ENCODE measurements around the gene A2ML1. TPM values are rescaled to one million over a fixed set of nuclear protein-coding genes. Genes with fewer than 3 reads are reported as not detected.
"Not testable (repeated sequence)": the region's sequence is repeated elsewhere in the genome, so short reads cannot be mapped to it uniquely, and the experiment has no call there.

Gene A2ML1
- not detected for total RNA-seq

- POLR2A ChIA-PET, result no interaction called here
- no peak within 1 kb of the TSS for H3K4me3 Mint-ChIP-seq
- no peaks in the 10 kb centered on the region for H3K4me1 Mint-ChIP-seq
- peaks cover 24% of the 10 kb centered on the region for H3K27me3 Mint-ChIP-seq
- no peak for ATAC-seq (ENCODE audit: low read depth)
- no peak for DNase-seq
- H3K9me3 Mint-ChIP-seq, result peaks cover 2% of the 10 kb centered on the region
- H3K27ac Mint-ChIP-seq, result no peak within 1 kb of the TSS
- no peaks in the 10 kb centered on the region for H3K36me3 Mint-ChIP-seq
Measured at GRCh38 chr12:8822298-8822697, at the start of gene A2ML1. Gene A2ML1 (plus strand): TSS chr12:8822621. CDS start chr12:8822652, 31 bp downstream.

GRCh38 chr12:8773461-8773860 is 49.0 kb upstream of the A2ML1 start:
- no peak for ATAC-seq (ENCODE audit: low read depth)
- H3K27me3 Mint-ChIP-seq, result no peaks in the 10 kb centered on the region
- DNase-seq, result no peak
- POLR2A ChIA-PET, result no interaction called here
- H3K9me3 Mint-ChIP-seq, result no peaks in the 10 kb centered on the region
- no peak overlapping the region for H3K27ac Mint-ChIP-seq
- H3K4me1 Mint-ChIP-seq, result no peaks in the 10 kb centered on the region
- no peak overlapping the region for H3K4me3 Mint-ChIP-seq
- H3K36me3 Mint-ChIP-seq, result no peaks in the 10 kb centered on the region

- Mint-ChIP-seq H3K36me3 (no peaks in the 10 kb centered on the region), H3K27me3 (no peaks in the 10 kb centered on the region), H3K4me1 (no peaks in the 10 kb centered on the region), H3K27ac (no peak overlapping the region), H3K4me3 (no peak overlapping the region), H3K9me3 (no peaks in the 10 kb centered on the region)
- POLR2A ChIA-PET, result no interaction called here
- no peak for DNase-seq
- no peak for ATAC-seq (ENCODE audit: low read depth)
Measured at GRCh38 chr12:8779281-8779680, 43.1 kb upstream of the A2ML1 start.

GRCh38 chr12:8779862-8780261 is 42.6 kb upstream of the A2ML1 start:
- ATAC-seq (ENCODE audit: low read depth), result no peak
- POLR2A ChIA-PET, result no interaction called here

GRCh38 chr12:8780389-8780788 is 42.0 kb upstream of the A2ML1 start:
- no peaks in the 10 kb centered on the region for H3K9me3 Mint-ChIP-seq
- no peaks in the 10 kb centered on the region for H3K36me3 Mint-ChIP-seq
- H3K4me1 Mint-ChIP-seq, result no peaks in the 10 kb centered on the region
- POLR2A ChIA-PET, result no interaction called here
- no peak for ATAC-seq (ENCODE audit: low read depth)
- H3K4me3 Mint-ChIP-seq, result no peak overlapping the region
- H3K27ac Mint-ChIP-seq, result no peak overlapping the region
- no peak for DNase-seq
- no peaks in the 10 kb centered on the region for H3K27me3 Mint-ChIP-seq

More at GRCh38 chr12:8779862-8780261, 42.6 kb upstream of the A2ML1 start:
- Mint-ChIP-seq H3K27me3 (no peaks in the 10 kb centered on the region), H3K4me3 (no peak overlapping the region), H3K27ac (no peak overlapping the region), H3K9me3 (no peaks in the 10 kb centered on the region), H3K4me1 (no peaks in the 10 kb centered on the region), H3K36me3 (no peaks in the 10 kb centered on the region)
- DNase-seq, result no peak

- H3K36me3 Mint-ChIP-seq, result no peaks in the 10 kb centered on the region
- H3K4me3 Mint-ChIP-seq, result no peak overlapping the region
- POLR2A ChIA-PET, result no interaction called here
- ATAC-seq (ENCODE audit: low read depth) (no peak), DNase-seq (no peak)
- no peak overlapping the region for H3K27ac Mint-ChIP-seq
- H3K9me3 Mint-ChIP-seq, result no peaks in the 10 kb centered on the region
- H3K27me3 Mint-ChIP-seq, result no peaks in the 10 kb centered on the region
- no peaks in the 10 kb centered on the region for H3K4me1 Mint-ChIP-seq
Measured at GRCh38 chr12:8781381-8782127, 40.9 kb upstream of the A2ML1 start.

- Mint-ChIP-seq H3K9me3 (no peaks in the 10 kb centered on the region), H3K4me1 (no peaks in the 10 kb centered on the region), H3K27ac (no peak overlapping the region), H3K27me3 (no peaks in the 10 kb centered on the region), H3K4me3 (no peak overlapping the region), H3K36me3 (no peaks in the 10 kb centered on the region)
- ATAC-seq (ENCODE audit: low read depth), result no peak
- no peak for DNase-seq
- POLR2A ChIA-PET, result no interaction called here
Measured at GRCh38 chr12:8784290-8784888, 38.0 kb upstream of the A2ML1 start.

GRCh38 chr12:8785499-8785898 is 36.9 kb upstream of the A2ML1 start:
- no peaks in the 10 kb centered on the region for H3K36me3 Mint-ChIP-seq
- no peaks in the 10 kb centered on the region for H3K4me1 Mint-ChIP-seq
- H3K9me3 Mint-ChIP-seq, result no peaks in the 10 kb centered on the region
- ATAC-seq (ENCODE audit: low read depth) (no peak), DNase-seq (no peak)
- POLR2A ChIA-PET, result no interaction called here
- H3K4me3 Mint-ChIP-seq, result no peak overlapping the region
- H3K27ac Mint-ChIP-seq, result no peak overlapping the region
- H3K27me3 Mint-ChIP-seq, result no peaks in the 10 kb centered on the region

- H3K4me1 Mint-ChIP-seq; H3K27ac Mint-ChIP-seq; ATAC-seq (ENCODE audit: low read depth); POLR2A ChIA-PET; H3K9me3 Mint-ChIP-seq; DNase-seq; H3K27me3 Mint-ChIP-seq; H3K4me3 Mint-ChIP-seq; H3K36me3 Mint-ChIP-seq: not testable (repeated sequence)
Measured at GRCh38 chr12:8787206-8787605, 35.2 kb upstream of the A2ML1 start.

GRCh38 chr12:8788706-8789105 is 33.7 kb upstream of the A2ML1 start:
- POLR2A ChIA-PET; H3K36me3 Mint-ChIP-seq; H3K4me1 Mint-ChIP-seq; H3K27me3 Mint-ChIP-seq; ATAC-seq (ENCODE audit: low read depth); DNase-seq; H3K9me3 Mint-ChIP-seq: not testable (repeated sequence)
- peak overlapping the region; percentile 70 for H3K4me3 Mint-ChIP-seq
- peak overlapping the region; percentile 48 for H3K27ac Mint-ChIP-seq

- peak overlapping the region; percentile 70 for H3K4me3 Mint-ChIP-seq
- H3K36me3 Mint-ChIP-seq; DNase-seq; H3K27ac Mint-ChIP-seq; H3K4me1 Mint-ChIP-seq; POLR2A ChIA-PET; ATAC-seq (ENCODE audit: low read depth); H3K27me3 Mint-ChIP-seq; H3K9me3 Mint-ChIP-seq: not testable (repeated sequence)
Measured at GRCh38 chr12:8789341-8790013, 32.9 kb upstream of the A2ML1 start.

GRCh38 chr12:8793226-8793625 is 29.2 kb upstream of the A2ML1 start:
- H3K4me3 Mint-ChIP-seq; H3K4me1 Mint-ChIP-seq; POLR2A ChIA-PET; H3K27me3 Mint-ChIP-seq; H3K36me3 Mint-ChIP-seq; ATAC-seq (ENCODE audit: low read depth); H3K27ac Mint-ChIP-seq; H3K9me3 Mint-ChIP-seq; DNase-seq: not testable (repeated sequence)

- H3K4me3 Mint-ChIP-seq; DNase-seq; H3K9me3 Mint-ChIP-seq; ATAC-seq (ENCODE audit: low read depth); H3K27ac Mint-ChIP-seq; H3K4me1 Mint-ChIP-seq; H3K36me3 Mint-ChIP-seq; POLR2A ChIA-PET; H3K27me3 Mint-ChIP-seq: not testable (repeated sequence)
Measured at GRCh38 chr12:8794611-8795010, 27.8 kb upstream of the A2ML1 start.

Data from activated naive CD8-positive, alpha-beta T cell treated with anti-CD3 and anti-CD28 coated beads, Interleukin-2, amount 10 ng/mL, durations not matched to agents 7 days and 5 days (primary cell).